ENCODE data around the gene TNFAIP8L1.
"Not testable (repeated sequence)": the region's sequence is repeated elsewhere in the genome, so short reads cannot be mapped to it uniquely, and the experiment has no call there.

Gene TNFAIP8L1

GRCh38 chr19:4652075-4652474, 12.8 kb downstream of the TNFAIP8L1 start:
- DNase-seq: no peak

GRCh38 chr19:4653793-4654436, 14.6 kb downstream of the TNFAIP8L1 start:
- no peak for DNase-seq

- no peak for DNase-seq
Observed at GRCh38 chr19:4654437-4655361, 15.4 kb downstream of the TNFAIP8L1 start.

- no peak for DNase-seq
Observed at GRCh38 chr19:4656102-4656501, 16.8 kb downstream of the TNFAIP8L1 start.

GRCh38 chr19:4657262-4657661, 17.9 kb downstream of the TNFAIP8L1 start:
- no peak for DNase-seq

GRCh38 chr19:4657835-4658234, 18.5 kb downstream of the TNFAIP8L1 start:
- DNase-seq: no peak

- DNase-seq: no peak
Observed at GRCh38 chr19:4660181-4660791, 21.0 kb downstream of the TNFAIP8L1 start.

GRCh38 chr19:4660993-4661392, 21.7 kb downstream of the TNFAIP8L1 start:
- DNase-seq: no peak

GRCh38 chr19:4662020-4662695, 22.8 kb downstream of the TNFAIP8L1 start:
- DNase-seq: no peak

GRCh38 chr19:4662812-4663211, 23.5 kb downstream of the TNFAIP8L1 start:
- no peak for DNase-seq

- DNase-seq: no peak
Observed at GRCh38 chr19:4664642-4665041, 25.3 kb downstream of the TNFAIP8L1 start.

- DNase-seq: peak; percentile 76 to 92
Observed at GRCh38 chr19:4669723-4670480, 30.6 kb downstream of the TNFAIP8L1 start, which contains the start of gene MYDGF. Gene MYDGF, minus strand, starts transcription at chr19:4670342. Its CDS starts 8 bp downstream, at chr19:4670334.

- no peak for DNase-seq
Observed at GRCh38 chr19:4671185-4671851, 32.0 kb downstream of the TNFAIP8L1 start.

GRCh38 chr19:4673216-4673615, 33.9 kb downstream of the TNFAIP8L1 start:
- no peak for DNase-seq

GRCh38 chr19:4673726-4674125, 34.4 kb downstream of the TNFAIP8L1 start:
- no peak for DNase-seq

- DNase-seq: no peak
Observed at GRCh38 chr19:4675346-4675745, 36.0 kb downstream of the TNFAIP8L1 start.

- DNase-seq: peak; percentile 40 to 50
Observed at GRCh38 chr19:4676955-4677731, 37.8 kb downstream of the TNFAIP8L1 start.

- DNase-seq: no peak
Observed at GRCh38 chr19:4678881-4679790, 39.8 kb downstream of the TNFAIP8L1 start.

GRCh38 chr19:4680021-4680420, 40.7 kb downstream of the TNFAIP8L1 start:
- not testable (repeated sequence) for DNase-seq

Data from SHP77 (cell line).